ENCODE measurements around the gene IL16. TPM values are rescaled to one million over a fixed set of nuclear protein-coding genes. Genes with fewer than 3 reads are reported as not detected.

Gene IL16
- total RNA-seq, 2 experiments from 2014 or later = 240 to 243 TPM

- H3K27ac Mint-ChIP-seq = no peak overlapping the region
- POLR2A ChIA-PET = no interaction called here
- H3K27me3 Mint-ChIP-seq (ENCODE audit: low read depth) = peaks cover 23% of the 10 kb centered on the region
- DNase-seq = no peak
- H3K4me1 Mint-ChIP-seq (ENCODE audit: low read depth) = no peaks in the 10 kb centered on the region
- no peak for ATAC-seq
- H3K9me3 Mint-ChIP-seq (ENCODE audit: insufficient read depth) = no peaks in the 10 kb centered on the region
- CTCF ChIA-PET = interaction anchor here (0.8 to 4.7 kb wide), 2 partner anchors 20 to 91 kb away, joined by 4 to 18 read pairs; no protein-coding TSS in a partner anchor
- H3K36me3 Mint-ChIP-seq (ENCODE audit: low read depth) = no peaks in the 10 kb centered on the region
- no peak overlapping the region for H3K4me3 Mint-ChIP-seq
These were observed 21.2 kb upstream of the IL16 start for GRCh38 chr15:81175496-81175895.

GRCh38 chr15:81176291-81176893 is 20.3 kb upstream of the IL16 start:
- no peaks in the 10 kb centered on the region for H3K36me3 Mint-ChIP-seq (ENCODE audit: low read depth)
- no peaks in the 10 kb centered on the region for H3K9me3 Mint-ChIP-seq (ENCODE audit: insufficient read depth)
- ATAC-seq (no peak), DNase-seq (no peak)
- H3K27ac Mint-ChIP-seq = no peak overlapping the region
- CTCF ChIA-PET = interaction anchor here (0.8 to 4.7 kb wide), 2 partner anchors 20 to 90 kb away, joined by 4 to 18 read pairs; no protein-coding TSS in a partner anchor
- peaks cover 20% of the 10 kb centered on the region for H3K27me3 Mint-ChIP-seq (ENCODE audit: low read depth)
- no peaks in the 10 kb centered on the region for H3K4me1 Mint-ChIP-seq (ENCODE audit: low read depth)
- POLR2A ChIA-PET = no interaction called here
- H3K4me3 Mint-ChIP-seq = no peak overlapping the region

GRCh38 chr15:81178365-81178764 is 18.3 kb upstream of the IL16 start:
- no peaks in the 10 kb centered on the region for H3K9me3 Mint-ChIP-seq (ENCODE audit: insufficient read depth)
- no peak overlapping the region for H3K4me3 Mint-ChIP-seq
- peaks cover 24% of the 10 kb centered on the region for H3K27me3 Mint-ChIP-seq (ENCODE audit: low read depth)
- ChIA-PET CTCF (interaction anchor here (1.5 kb wide), 1 partner anchor 88 kb away, joined by 5 read pairs; no protein-coding TSS in a partner anchor), POLR2A (no interaction called here)
- DNase-seq = no peak
- H3K4me1 Mint-ChIP-seq (ENCODE audit: low read depth) = peaks cover 7% of the 10 kb centered on the region
- no peaks in the 10 kb centered on the region for H3K36me3 Mint-ChIP-seq (ENCODE audit: low read depth)
- no peak overlapping the region for H3K27ac Mint-ChIP-seq
- no peak for ATAC-seq

- Mint-ChIP-seq H3K4me1 (ENCODE audit: low read depth) (peaks cover 20% of the 10 kb centered on the region), H3K27ac (no peak overlapping the region), H3K9me3 (ENCODE audit: insufficient read depth) (no peaks in the 10 kb centered on the region), H3K4me3 (no peak overlapping the region), H3K36me3 (ENCODE audit: low read depth) (no peaks in the 10 kb centered on the region), H3K27me3 (ENCODE audit: low read depth) (peaks cover 35% of the 10 kb centered on the region)
- ChIA-PET CTCF (no interaction called here), POLR2A (no interaction called here)
- ATAC-seq (no peak), DNase-seq (no peak)
These were observed 15.5 kb upstream of the IL16 start for GRCh38 chr15:81181220-81181619.

- H3K4me3 Mint-ChIP-seq = no peak overlapping the region
- no peaks in the 10 kb centered on the region for H3K36me3 Mint-ChIP-seq (ENCODE audit: low read depth)
- H3K9me3 Mint-ChIP-seq (ENCODE audit: insufficient read depth) = no peaks in the 10 kb centered on the region
- peaks cover 35% of the 10 kb centered on the region for H3K27me3 Mint-ChIP-seq (ENCODE audit: low read depth)
- H3K27ac Mint-ChIP-seq = no peak overlapping the region
- no peak for DNase-seq
- ChIA-PET CTCF (interaction anchor here (0.9 kb wide), 1 partner anchor 84 kb away, joined by 3 read pairs; no protein-coding TSS in a partner anchor), POLR2A (no interaction called here)
- H3K4me1 Mint-ChIP-seq (ENCODE audit: low read depth) = peaks cover 20% of the 10 kb centered on the region
- no peak for ATAC-seq
These were observed 14.5 kb upstream of the IL16 start for GRCh38 chr15:81182031-81182755.

GRCh38 chr15:81182756-81183438 is 13.8 kb upstream of the IL16 start:
- no peak for ATAC-seq
- Mint-ChIP-seq H3K4me1 (ENCODE audit: low read depth) (peaks cover 20% of the 10 kb centered on the region), H3K27ac (no peak overlapping the region), H3K9me3 (ENCODE audit: insufficient read depth) (no peaks in the 10 kb centered on the region), H3K4me3 (no peak overlapping the region), H3K27me3 (ENCODE audit: low read depth) (peaks cover 35% of the 10 kb centered on the region), H3K36me3 (ENCODE audit: low read depth) (no peaks in the 10 kb centered on the region)
- no peak for DNase-seq
- ChIA-PET CTCF (interaction anchor here (0.9 kb wide), 2 partner anchors 83 kb away, joined by 3 to 7 read pairs; no protein-coding TSS in a partner anchor), POLR2A (no interaction called here)

- peaks cover 20% of the 10 kb centered on the region for H3K4me1 Mint-ChIP-seq (ENCODE audit: low read depth)
- ChIA-PET CTCF (interaction anchor here (0.9 kb wide), 1 partner anchor 83 kb away, joined by 7 read pairs; no protein-coding TSS in a partner anchor), POLR2A (no interaction called here)
- no peak overlapping the region for H3K4me3 Mint-ChIP-seq
- H3K27ac Mint-ChIP-seq = no peak overlapping the region
- H3K36me3 Mint-ChIP-seq (ENCODE audit: low read depth) = no peaks in the 10 kb centered on the region
- no peak for ATAC-seq
- no peaks in the 10 kb centered on the region for H3K9me3 Mint-ChIP-seq (ENCODE audit: insufficient read depth)
- no peak for DNase-seq
- peaks cover 35% of the 10 kb centered on the region for H3K27me3 Mint-ChIP-seq (ENCODE audit: low read depth)
These were observed 13.3 kb upstream of the IL16 start for GRCh38 chr15:81183439-81183775.

GRCh38 chr15:81184188-81184587 is 12.5 kb upstream of the IL16 start:
- peak; percentile 39 for ATAC-seq
- ChIA-PET POLR2A (no interaction called here), CTCF (no interaction called here)
- peak; percentile 25 for DNase-seq
- H3K4me3 Mint-ChIP-seq = no peak overlapping the region
- no peaks in the 10 kb centered on the region for H3K36me3 Mint-ChIP-seq (ENCODE audit: low read depth)
- H3K27me3 Mint-ChIP-seq (ENCODE audit: low read depth) = peaks cover 32% of the 10 kb centered on the region
- no peaks in the 10 kb centered on the region for H3K9me3 Mint-ChIP-seq (ENCODE audit: insufficient read depth)
- H3K27ac Mint-ChIP-seq = no peak overlapping the region
- H3K4me1 Mint-ChIP-seq (ENCODE audit: low read depth) = peaks cover 20% of the 10 kb centered on the region

- Mint-ChIP-seq H3K27me3 (ENCODE audit: low read depth) (peaks cover 32% of the 10 kb centered on the region), H3K9me3 (ENCODE audit: insufficient read depth) (no peaks in the 10 kb centered on the region), H3K4me1 (ENCODE audit: low read depth) (peaks cover 20% of the 10 kb centered on the region), H3K27ac (no peak overlapping the region), H3K36me3 (ENCODE audit: low read depth) (no peaks in the 10 kb centered on the region), H3K4me3 (no peak overlapping the region)
- POLR2A ChIA-PET = interaction anchor here (0.5 kb wide), 1 partner anchor 74 kb away, joined by 3 read pairs; no protein-coding TSS in a partner anchor
- no peak for DNase-seq
- ATAC-seq = no peak
- CTCF ChIA-PET = interaction anchor here (1.1 kb wide), 1 partner anchor 30 kb away, joined by 3 read pairs; no protein-coding TSS in a partner anchor
These were observed 10.9 kb upstream of the IL16 start for GRCh38 chr15:81185631-81186295.

GRCh38 chr15:81188354-81188753 is 8.3 kb upstream of the IL16 start:
- no peak overlapping the region for H3K4me3 Mint-ChIP-seq
- DNase-seq = no peak
- ATAC-seq = no peak
- ChIA-PET POLR2A (no interaction called here), CTCF (interaction anchor here (0.6 kb wide), 1 partner anchor 604 kb away, joined by 3 read pairs; no protein-coding TSS in a partner anchor)
- peaks cover 18% of the 10 kb centered on the region for H3K27me3 Mint-ChIP-seq (ENCODE audit: low read depth)
- no peak overlapping the region for H3K27ac Mint-ChIP-seq
- H3K4me1 Mint-ChIP-seq (ENCODE audit: low read depth) = peaks cover 14% of the 10 kb centered on the region
- no peaks in the 10 kb centered on the region for H3K36me3 Mint-ChIP-seq (ENCODE audit: low read depth)
- H3K9me3 Mint-ChIP-seq (ENCODE audit: insufficient read depth) = no peaks in the 10 kb centered on the region

GRCh38 chr15:81189583-81190283 is 6.9 kb upstream of the IL16 start:
- Mint-ChIP-seq H3K36me3 (ENCODE audit: low read depth) (no peaks in the 10 kb centered on the region), H3K4me3 (no peak overlapping the region), H3K9me3 (ENCODE audit: insufficient read depth) (no peaks in the 10 kb centered on the region), H3K27me3 (ENCODE audit: low read depth) (peaks cover 12% of the 10 kb centered on the region), H3K27ac (no peak overlapping the region), H3K4me1 (ENCODE audit: low read depth) (peaks cover under 1% of the 10 kb centered on the region)
- ATAC-seq = no peak
- no peak for DNase-seq
- ChIA-PET CTCF (interaction anchor here (1.5 kb wide), 1 partner anchor 76 kb away, joined by 4 read pairs; no protein-coding TSS in a partner anchor), POLR2A (no interaction called here)

Data from activated CD8-positive, alpha-beta T cell treated with anti-CD3 and anti-CD28 coated beads, Interleukin-2, amount 10 ng/mL, durations not matched to agents 7 days and 5 days (primary cell).